ENCODE measurements around the gene DYNC2LI1.

Gene DYNC2LI1

DNA sequence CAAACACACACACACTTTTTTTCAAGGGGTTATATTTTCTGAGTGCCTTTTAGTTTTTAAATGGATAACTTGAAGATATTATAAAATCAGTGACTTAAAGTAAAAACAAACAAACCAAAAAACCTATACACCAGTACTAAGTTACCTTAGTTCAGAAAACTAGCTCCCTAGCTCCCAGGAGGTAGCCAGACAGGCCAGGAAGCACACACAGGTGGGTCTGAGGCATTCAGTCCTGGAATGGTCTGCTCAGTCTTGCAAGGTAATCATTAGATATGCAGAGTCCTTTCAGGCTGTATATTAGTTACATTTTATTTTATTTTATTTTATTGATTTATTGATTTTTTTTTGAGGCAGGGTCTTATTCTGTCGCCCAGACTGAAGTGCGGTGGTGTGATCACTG lies 10.7 kb upstream of the DYNC2LI1 start:
- no peak for DNase-seq (ENCODE audit: low read depth)

DNA sequence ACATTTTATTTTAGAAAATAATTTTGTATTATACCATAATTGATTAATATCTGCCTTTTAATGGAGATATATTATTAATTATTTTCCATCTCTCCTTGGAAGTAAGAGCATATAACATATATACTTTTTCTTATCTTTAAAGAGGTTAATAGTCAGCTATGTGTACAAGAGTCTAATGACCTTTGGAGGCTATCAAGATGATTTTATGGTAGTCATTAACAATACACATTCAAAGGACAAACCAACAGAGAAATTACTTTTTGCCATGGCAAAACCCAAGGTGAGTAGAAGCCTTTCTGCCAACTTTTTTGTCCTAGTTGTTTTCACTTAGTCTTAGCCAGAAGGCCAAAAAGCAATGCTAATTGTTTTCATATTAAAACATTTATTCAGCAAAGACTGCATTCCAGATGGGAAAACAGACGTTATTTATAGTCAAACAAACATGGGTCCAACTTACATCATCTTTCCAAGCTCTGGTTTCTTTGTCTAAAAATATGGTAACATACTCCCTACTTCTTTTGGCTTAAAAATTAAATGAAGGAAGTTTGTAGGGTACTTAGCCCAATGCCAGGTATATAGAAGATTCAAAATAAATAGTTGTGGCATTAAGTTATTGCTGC lies 9.6 kb upstream of the DYNC2LI1 start:
- DNase-seq (ENCODE audit: low read depth), result no peak

DNA sequence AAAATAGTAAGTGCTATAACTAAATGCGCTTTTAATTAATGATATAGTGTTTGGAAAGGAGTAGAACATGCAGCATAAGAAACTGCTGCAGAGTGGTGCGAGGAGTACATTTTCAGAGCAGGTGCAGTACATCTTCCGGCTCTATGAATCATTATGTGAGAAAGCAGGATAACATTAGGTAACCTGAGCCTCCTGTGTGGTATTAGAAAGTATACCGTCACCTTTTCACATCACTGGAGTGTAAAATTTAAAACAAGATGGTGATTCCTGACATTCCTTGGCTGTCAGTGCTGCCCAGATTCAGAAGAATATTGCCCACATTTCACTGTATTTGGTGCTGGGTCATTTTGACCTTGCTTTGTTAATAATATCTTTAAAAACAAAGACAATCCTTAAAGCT lies 7.8 kb upstream of the DYNC2LI1 start:
- DNase-seq (ENCODE audit: low read depth), result no peak

DNA sequence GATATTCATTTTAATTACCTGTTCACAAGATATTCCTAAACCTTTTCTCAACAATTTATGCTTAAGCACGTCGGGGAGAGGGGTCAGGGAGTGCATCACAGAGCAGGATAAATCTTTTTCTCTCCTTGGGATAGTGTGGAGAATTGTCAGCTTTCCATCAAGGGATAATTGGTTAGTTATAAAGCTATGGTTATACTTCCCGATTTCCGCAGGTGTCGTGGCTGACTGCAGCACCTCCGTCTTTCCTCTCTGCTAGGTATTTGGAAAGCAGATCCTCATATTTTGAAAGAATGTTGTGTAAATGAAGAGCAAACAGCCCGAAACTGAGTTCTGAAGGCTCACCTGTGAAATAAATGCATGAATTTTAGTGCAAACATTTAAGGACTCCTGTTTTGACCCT lies 778 bp downstream of the DYNC2LI1 start:
- no peak for DNase-seq (ENCODE audit: low read depth)

DNA sequence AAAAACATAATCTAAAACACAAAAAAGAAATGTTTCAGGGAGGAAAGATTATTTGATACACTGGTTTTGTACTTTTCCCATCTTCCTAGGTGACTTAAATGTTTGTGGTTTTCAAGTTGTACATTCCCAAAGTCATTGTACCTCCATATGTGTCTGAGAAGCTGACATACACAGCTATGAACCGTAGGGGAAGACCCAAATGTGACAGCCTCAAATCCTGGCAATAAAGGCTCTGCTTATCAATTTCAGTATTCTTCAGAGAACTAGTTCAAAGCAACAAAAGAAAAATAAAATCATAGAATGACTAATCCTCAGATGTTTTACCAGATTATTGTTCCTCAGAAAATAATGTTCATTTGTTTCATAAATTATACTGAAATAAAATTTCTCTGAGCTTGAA lies 2.5 kb downstream of the DYNC2LI1 start:
- DNase-seq (ENCODE audit: low read depth), result no peak

DNA sequence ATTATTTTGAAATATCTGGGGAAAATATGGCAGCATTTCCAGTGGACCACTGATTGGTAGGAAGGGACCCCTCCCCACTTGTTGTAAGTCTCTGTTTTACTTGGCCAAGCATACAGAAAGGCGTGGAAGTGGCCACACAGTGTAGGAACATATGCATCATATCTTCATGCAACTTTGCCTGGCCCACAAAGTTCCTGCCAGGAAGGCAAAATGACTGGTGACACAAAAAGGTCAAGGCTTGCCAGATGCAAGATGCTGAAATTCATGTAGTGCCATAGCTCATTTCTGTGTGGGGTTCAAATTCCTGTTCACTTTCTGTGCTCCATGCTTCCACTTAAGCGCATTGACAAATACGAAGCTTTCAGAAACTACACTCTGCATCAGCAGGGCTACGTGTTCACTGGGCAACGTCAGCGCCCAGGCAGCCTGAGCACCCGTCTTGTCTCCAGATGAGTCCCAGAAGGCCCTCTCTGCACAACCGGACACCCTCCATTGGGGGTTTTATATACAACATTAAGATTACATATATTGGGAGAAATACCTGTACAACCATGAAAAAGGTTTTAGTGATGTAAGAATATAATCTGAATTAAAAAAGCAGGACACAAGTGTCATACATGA lies 3.6 kb downstream of the DYNC2LI1 start:
- no peak for DNase-seq (ENCODE audit: low read depth)

DNA sequence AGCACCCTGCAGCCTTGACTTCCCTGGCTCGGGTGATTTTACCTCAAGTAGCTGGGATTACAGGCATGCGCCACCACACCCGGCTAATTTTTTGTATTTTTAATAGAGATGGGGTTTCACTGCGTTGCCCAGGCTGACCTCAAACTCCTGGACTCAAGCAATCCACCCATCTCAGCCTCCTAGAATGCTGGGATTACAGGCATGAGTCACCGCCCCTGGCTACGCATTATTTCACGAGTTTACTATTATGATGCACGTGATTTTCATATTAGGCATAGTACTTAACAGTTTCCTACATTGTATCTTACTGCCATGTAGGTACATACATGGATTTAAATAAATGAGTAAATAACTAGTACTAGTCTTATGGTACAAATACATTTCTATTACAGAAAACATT lies 4.4 kb downstream of the DYNC2LI1 start:
- DNase-seq (ENCODE audit: low read depth), result no peak

DNA sequence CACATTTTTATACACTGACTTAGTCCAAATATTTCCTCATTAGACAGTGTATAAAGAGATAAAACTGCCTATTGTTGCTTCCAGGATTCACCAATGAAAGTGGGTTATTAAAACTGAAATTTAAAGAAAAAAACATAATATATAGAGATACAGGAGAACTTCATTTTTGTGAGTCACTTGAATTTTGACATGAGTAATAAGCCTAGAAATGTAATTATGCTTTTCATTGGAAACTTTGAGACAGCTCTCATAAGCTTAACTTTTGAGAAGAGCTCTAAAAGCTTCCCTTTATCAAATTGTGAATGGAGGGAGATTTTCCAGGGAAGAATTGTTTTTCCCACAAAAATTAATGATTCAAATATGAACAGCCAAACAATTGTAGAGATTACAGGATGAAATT lies 14.1 kb downstream of the DYNC2LI1 start:
- DNase-seq (ENCODE audit: low read depth), result no peak

DNA sequence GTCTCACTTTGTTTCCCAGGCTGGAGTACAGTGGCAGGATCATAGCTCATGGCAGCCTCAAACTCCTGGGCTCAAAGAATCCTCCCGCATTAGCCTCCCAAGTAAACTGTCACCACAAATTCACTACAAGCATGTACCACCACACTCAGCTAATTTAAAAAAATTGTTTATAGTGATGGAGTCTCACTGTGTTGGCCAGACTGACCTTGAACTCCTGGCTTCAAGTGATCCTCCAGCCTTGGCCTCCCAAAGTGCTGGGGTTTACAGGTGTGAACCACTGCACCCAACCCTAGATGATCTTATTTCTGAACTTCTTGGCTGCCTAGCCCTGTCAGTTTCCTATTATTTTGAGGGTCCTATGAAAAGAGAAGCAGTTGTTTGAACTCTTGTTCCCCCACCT lies 14.8 kb downstream of the DYNC2LI1 start:
- DNase-seq (ENCODE audit: low read depth), result no peak

DNA sequence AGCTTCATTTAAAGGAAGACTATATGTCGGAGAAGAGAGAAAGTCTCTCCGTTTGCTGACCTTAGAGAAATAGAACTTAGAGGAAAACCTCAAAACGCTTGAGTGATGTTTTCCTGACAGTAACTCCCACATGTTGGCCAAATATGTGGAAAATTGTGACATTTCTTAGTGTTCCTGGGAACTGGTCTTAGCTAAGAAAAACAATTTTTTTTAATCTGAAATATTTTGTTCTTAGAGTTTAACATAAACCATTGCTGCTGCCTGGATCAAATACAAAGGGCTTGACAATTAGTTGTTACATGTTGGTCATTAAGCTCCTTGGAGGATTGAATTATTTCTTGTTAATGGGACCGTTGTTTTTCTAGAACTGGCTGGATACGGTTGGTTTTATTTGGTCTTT lies 16.3 kb downstream of the DYNC2LI1 start:
- no peak for DNase-seq (ENCODE audit: low read depth)

DNA sequence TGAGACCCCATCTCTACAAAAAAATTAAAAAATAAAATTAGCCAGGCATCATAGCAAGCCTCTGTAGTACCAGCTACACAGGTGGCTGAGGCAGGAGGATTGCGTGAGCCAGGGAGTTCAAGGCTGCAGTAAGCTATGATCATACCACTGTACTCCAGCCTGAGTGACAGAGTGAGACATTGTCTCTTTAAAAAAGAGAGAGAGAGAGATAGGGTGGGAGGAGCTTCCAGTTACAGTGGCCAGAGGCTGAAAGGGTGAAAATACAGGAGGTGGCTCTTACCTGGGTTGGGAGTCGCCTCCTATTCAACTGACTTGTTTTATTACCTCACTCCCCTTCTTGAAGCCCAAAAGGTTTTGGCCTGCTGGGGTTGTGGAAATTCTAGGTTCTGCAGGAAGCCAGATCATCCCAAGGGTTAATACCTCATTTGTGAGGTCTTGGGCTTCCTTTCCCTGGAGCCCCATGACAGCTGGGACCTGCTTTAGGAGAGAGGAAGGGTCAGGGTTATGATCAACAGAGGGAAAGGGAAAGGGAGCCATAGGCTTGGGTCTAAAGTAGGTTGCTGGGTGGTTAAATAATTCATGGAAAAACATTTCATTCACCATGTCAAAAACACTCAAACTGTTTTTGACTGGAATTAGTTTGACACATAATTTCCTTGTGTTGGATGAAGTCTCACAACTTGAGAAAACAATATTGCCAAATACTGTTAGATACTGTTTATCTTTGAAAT lies 17.4 kb downstream of the DYNC2LI1 start:
- no peak for DNase-seq (ENCODE audit: low read depth)

DNA sequence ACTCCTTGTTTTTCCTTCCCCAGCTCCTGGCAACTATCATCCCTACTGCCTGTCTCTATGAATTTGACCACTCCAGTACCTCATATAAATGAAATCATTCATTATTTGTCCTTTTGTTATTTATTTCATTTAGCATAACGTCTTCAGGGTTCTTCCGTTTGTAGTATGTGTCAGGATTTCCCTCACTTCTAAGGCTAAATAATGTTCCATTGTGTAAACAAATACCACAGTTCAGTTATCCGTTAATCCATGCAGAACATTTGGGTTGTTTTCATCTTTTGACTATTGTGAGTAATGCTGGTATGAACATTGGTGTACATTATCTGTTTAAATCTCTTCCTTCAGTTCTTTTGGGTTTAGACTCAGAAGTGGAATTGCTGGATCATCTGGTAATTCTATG lies 18.8 kb downstream of the DYNC2LI1 start:
- no peak for DNase-seq (ENCODE audit: low read depth)

DNA sequence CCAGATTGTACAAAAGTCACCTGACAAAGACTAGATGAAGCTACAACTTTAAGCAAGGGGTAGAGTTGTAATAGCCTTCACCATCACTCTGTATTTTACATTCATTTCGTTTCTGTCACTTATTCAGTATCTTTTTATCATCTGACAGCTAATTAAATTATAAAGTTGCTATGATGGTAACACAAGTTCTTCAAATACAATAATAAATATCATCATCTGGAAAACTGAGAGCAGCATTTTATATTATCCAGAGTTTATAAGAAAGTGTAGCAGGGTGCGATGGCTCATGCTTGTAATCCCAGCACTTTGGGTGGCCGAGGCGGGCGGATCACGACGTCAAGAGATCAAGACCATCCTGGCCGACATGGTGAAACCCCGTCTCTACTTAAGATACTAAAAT lies 21.1 kb downstream of the DYNC2LI1 start:
- no peak for DNase-seq (ENCODE audit: low read depth)

DNA sequence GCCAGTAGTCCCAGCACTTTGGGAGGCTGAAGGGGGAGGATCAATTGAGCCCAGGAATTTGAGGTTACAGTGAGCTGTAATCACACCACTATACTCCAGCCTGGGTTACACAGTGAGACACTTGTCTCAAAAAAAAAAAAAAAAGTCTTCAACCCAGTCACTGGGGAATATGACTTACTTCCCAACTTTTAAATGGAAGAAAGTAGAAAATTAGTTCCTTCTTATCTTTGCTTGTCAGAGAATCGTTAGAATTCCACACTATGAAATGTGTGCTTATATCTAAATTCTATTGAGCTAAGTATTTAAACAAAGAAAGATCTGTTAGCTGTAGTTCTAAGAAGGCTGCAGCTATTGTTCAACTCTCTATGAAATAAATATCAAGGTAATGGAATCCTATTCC lies 22.4 kb downstream of the DYNC2LI1 start:
- no peak for DNase-seq (ENCODE audit: low read depth)

DNA sequence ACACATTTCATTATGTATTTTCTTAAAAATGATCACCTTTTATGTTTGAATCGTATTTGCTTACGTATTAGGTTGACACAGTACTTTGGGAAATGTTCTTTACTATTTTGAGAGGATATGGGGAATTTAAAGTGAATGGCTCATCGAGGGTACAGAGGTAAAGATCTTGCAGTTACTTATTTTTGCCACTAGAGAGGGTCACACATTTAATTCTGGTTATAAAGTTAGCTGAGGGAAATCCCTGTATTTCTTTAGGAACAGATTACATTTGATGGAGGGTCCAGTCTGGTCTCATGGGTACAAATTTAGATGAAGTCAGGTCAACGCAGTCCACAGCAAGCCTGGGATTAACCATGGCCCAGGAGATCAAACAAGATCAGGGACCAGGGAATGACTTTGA lies 24.5 kb downstream of the DYNC2LI1 start:
- DNase-seq (ENCODE audit: low read depth), result no peak

DNA sequence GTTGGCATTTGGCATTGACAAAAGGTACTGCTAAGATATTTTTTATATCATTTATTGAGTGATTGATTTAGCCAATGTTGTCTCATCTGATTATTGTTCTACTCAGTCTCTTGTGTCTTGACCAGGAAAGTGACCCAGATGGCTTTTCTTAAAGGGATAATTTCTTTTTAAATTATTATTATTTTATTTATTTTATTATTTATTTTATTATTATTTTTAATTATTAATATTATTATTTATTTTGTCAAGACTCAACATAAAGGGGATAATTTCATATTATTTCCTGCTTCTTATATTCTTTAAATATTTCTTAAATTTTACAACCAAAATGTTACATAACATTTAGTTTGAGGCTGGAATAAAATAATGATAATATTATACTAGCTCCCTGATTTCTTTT lies 27.1 kb downstream of the DYNC2LI1 start:
- DNase-seq (ENCODE audit: low read depth), result no peak

DNA sequence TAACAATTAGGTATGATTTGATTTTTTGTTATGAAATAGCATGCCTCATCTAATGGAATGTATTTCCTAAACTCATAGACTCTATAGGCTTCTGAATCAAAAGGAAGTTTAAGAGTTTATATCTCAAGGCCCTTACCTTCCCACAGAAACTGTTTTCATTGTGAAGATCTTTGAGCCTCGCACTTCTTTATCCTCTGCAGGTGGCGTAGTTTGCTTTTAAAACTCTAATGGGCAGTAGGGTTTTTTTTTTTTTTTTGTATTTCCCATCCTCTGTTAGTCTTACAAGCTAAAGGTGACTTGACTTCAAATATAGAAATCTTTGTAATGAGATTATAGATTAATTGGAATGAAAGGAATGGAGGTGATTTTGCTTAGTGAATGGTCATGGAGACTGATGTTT lies 28.3 kb downstream of the DYNC2LI1 start:
- DNase-seq (ENCODE audit: low read depth), result no peak

DNA sequence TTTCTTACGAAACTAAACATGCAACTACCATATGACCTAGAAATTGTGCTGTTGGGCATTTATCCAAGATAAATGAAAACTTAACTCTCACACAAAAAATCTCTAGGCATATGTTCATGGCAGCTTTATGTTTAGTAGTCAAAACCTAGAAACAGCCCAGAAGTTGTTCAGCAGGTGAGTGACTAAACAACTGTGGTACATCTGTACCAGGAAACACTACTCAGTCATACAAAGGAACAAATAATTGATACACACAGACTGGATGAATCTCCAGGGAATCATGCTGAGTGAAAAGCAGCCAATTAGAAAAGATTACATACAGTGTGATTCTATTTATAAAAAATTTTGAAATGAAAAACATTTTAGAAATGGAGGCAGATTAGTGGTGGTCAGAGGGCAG lies 29.3 kb downstream of the DYNC2LI1 start:
- no peak for DNase-seq (ENCODE audit: low read depth)

DNA sequence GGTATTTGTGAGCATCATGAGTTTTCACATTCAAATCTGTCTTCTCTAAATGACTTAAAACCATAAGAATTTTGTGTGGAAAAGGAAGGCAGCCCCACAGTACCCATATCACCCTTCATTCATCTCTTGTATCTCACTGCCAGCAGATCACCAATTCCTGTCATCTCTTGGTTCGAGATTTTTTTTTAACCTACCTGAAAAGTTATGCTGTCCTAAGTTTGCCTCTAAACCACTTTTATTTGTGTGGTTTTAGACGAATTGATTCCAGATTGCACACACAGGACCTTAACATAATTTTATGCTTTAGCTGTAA lies 32.8 kb downstream of the DYNC2LI1 start:
- no peak for DNase-seq (ENCODE audit: low read depth)

DNA sequence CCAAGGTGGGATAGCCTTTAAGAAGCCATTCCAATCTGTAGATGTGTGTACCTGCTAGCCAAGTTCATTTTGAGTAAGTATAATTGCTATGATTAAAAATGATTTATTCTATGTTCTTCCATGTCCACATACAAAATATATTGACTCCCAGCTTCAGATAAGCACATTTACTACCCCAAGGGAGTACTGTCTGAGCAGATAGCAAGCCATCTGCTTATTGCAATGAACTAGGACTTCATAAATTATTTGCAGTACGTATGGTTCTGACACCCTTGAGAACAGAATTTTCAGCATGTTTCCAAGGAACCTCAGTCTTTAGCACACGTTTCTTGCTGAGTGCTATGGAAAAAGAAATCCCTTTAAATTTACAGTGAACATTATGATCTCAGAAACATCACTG lies 36.6 kb downstream of the DYNC2LI1 start:
- DNase-seq (ENCODE audit: low read depth), result no peak

DNA sequence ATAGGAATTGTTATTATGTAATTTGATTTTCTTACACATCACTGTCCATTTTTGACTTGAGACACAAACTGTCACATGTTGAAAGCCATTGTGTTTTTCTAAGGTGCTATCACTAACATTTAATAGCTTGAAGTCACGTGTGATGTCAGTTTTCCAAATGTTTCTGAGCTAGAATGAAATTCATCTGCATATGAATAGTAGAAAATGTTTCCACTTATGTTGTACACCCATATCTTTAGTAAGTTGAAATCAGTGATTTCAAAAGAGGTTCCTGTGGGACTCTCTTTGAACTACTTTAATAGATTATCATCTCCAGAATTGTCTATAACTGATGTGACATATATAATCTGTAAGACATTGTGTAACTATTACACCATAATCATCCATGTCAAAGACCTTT lies 37.0 kb downstream of the DYNC2LI1 start:
- no peak for DNase-seq (ENCODE audit: low read depth)

DNA sequence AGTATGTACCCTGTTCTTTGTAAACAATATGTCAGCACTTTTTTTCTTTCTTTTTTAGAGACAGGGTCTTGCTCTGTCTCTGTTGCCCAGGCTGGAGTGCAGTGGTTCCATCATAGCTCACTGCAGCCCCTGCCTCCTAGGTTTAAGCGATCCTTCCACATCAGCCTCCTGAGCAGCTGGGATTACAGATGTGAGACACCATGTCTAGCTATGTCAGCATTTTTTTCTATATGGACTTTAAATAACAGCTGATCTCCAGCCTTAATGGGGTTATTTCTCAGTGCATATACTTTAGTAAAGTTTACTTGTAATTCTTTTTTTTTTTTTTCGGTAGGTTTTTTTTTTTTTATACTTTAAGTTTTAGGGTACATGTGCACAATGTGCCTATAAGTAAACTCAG lies 38.2 kb downstream of the DYNC2LI1 start:
- DNase-seq (ENCODE audit: low read depth), result no peak

DNA sequence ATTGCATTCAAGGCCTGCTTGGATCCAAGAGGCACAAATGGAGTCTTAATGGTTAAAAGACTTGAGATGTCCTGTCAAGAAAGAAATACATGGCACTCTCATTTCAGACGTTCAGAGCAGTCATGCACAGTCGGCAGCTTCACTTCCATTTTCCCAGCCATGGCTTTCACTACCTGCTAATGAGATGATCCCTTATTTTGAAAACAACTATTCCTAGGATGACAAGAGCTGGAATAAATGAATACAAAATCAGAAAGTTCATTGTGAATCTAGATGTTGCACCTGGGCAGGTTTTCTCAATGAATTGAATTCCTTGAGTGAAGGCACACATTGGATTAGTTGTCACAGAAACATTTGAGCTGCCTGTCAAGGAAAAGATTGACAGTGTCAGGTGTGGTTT lies 39.1 kb downstream of the DYNC2LI1 start:
- no peak for DNase-seq (ENCODE audit: low read depth)

DNA sequence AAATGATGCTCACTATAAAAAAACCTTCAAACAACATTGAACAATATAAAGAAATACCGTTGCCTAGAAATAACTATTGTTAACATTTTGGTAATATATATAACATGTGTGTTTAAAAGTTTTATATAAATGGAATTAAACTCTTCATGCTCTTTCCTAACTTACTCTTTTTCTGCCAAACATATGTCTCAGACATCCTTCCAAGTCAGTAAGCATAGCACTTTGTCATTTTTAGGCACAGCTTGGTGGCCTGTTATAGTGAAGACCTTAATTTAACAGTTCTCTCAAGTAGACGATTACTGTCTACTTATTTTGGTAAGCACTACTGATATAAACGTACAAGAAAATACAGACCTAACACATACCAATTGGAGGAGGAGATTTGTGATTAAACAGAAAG lies 40.9 kb downstream of the DYNC2LI1 start:
- no peak for DNase-seq (ENCODE audit: low read depth)

Data from T-helper 22 cell (primary cell).